Left ventricle myocardium inferior (tissue), 1 donor: ENCODE data around the gene CCNK. TPM values are rescaled to one million over a fixed set of nuclear protein-coding genes. Genes with fewer than 3 reads are reported as not detected.

Source experiments
- DNase-seq: peaks from one replicate; pipeline ENCODE4 v3.0.0-alpha.2; 2020
- H3K27ac ChIP-seq: fragments of 200-600 bp; replicated peaks from 2 replicates; pipeline ENCODE4 v1.8.0; 2021
- H3K27me3 ChIP-seq: fragments of 200-600 bp; 2 replicates; pipeline ENCODE4 v1.8.0; 2021; ENCODE audit warnings: low read depth
- H3K36me3 ChIP-seq: fragments of 200-600 bp; 2 replicates; pipeline ENCODE4 v1.8.0; 2021
- H3K4me1 ChIP-seq: fragments of 200-600 bp; 2 replicates; pipeline ENCODE4 v1.8.0; 2021
- H3K4me3 ChIP-seq: fragments of 200-600 bp; 2 replicates; pipeline ENCODE4 v1.8.0; 2021; ENCODE audit warnings: mild to moderate bottlenecking, moderate library complexity
- H3K9me3 ChIP-seq: fragments of 200-600 bp; replicated peaks from 2 replicates; pipeline ENCODE4 v1.8.0; 2021
- CTCF ChIP-seq: fragments of 200-600 bp; IDR thresholded peaks from 2 replicates; pipeline ENCODE4 v1.8.0; 2021; ENCODE audit warnings: antibody characterized with exemption, mild to moderate bottlenecking, borderline replicate concordance
- intact Hi-C: fragments of 100-400 bp; cut with micrococcal nuclease; formaldehyde crosslinking; loops from one replicate; pipeline ENCODE4 v1.11.0; 2022
- total RNA-seq: library from RNA; stranded (reverse); fragmentation: NEBNext Ultra II Directional; extraction: Animal tissue kit (Norgen Biotek cat#: 25700); gene quantifications from one replicate; pipeline ENCODE4 v1.2.1, GENCODE V29; 2021
- donor health status: DM: no; HTN: yes; CAD: no; lungs with severe emphysema.

The CCNK gene
- total RNA-seq, 1 donor from 2014 or later: 32.2 TPM

GRCh38 chr14:99511421-99512109 is 30.4 kb downstream of the CCNK start:
- intact Hi-C loops: no loop called here
- peak; percentile 51 for DNase-seq
- H3K36me3 ChIP-seq: peaks cover 77% of the 10 kb centered on the region
- no peaks in the 10 kb centered on the region for H3K27me3 ChIP-seq
- no peak for TF ChIP-seq CTCF
- H3K4me3 ChIP-seq: no peak overlapping the region
- peak overlapping the region; percentile 61 for H3K27ac ChIP-seq
- H3K9me3 ChIP-seq: no peaks in the 10 kb centered on the region
- H3K4me1 ChIP-seq: peaks cover 19% of the 10 kb centered on the region

- H3K27me3 ChIP-seq: no peaks in the 10 kb centered on the region
- no peak for TF ChIP-seq CTCF
- intact Hi-C loops: no loop called here
- H3K4me3 ChIP-seq: no peak overlapping the region
- peak overlapping the region; percentile 61 for H3K27ac ChIP-seq
- DNase-seq: no peak
- peaks cover 72% of the 10 kb centered on the region for H3K36me3 ChIP-seq
- H3K4me1 ChIP-seq: peaks cover 19% of the 10 kb centered on the region
- H3K9me3 ChIP-seq: no peaks in the 10 kb centered on the region
Observed at GRCh38 chr14:99512110-99512449, 30.9 kb downstream of the CCNK start.

DNA sequence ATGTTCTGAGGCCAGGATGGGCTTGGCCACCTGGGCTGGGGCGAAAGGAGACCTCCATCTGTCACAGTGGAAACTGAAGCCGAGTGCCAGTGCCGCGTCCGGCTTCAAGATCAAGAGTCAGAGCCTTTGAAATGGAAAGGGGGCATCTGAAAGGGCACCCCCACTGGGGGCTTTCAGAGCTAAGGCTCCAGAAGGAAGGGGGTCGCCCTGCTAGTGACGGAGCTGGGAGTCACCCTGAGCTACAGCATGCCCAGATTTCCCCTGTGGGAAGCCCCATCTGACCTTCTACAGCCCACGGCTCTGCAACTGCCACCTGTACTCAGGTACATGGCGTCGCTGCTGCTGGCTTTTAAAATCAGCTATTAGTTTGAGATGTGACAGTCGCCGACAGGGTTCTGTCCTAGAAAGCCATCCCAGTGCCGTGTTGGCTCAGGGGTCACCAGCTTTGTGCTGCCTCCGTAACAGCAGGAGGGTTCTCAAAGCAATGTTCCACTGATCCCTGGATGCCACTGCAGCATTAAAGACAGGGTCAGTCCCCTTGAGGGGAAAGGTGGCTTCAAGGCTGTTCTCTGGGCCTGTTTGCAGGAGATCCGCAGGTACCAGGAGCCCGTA is 31.5 kb downstream of the CCNK start:
- peak overlapping the region; percentile 61 for H3K27ac ChIP-seq
- no peaks in the 10 kb centered on the region for H3K27me3 ChIP-seq
- peaks cover 19% of the 10 kb centered on the region for H3K4me1 ChIP-seq
- DNase-seq: no peak
- no peak overlapping the region for H3K4me3 ChIP-seq
- no peaks in the 10 kb centered on the region for H3K9me3 ChIP-seq
- peaks cover 66% of the 10 kb centered on the region for H3K36me3 ChIP-seq
- TF ChIP-seq CTCF: no peak
- intact Hi-C loops: no loop called here

DNA sequence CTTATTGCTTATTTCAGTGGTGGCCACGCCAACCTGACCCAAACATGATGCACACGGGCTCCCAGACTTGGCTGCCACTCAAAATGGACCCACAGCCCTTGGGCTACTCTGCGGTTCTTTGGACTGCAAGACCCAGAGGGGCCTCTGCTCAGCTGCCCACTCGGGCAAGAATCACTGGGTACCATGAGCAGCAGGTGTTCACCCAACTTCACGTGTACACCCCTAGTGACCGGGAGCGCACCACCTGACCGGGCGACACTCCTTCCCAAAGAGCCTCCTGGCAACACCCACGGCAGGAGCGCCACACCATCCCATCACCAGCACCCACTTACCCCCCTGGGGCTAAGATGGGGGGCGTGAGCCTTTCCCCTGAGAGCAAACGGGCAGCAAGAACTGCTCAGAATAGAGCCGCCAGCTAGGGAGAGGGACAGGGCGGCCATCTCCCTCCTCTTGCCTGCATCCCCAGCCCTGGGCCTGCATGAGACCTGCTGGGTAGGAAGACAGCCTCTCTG is 32.0 kb downstream of the CCNK start:
- no peak overlapping the region for H3K4me3 ChIP-seq
- no peak overlapping the region for H3K27ac ChIP-seq
- no peaks in the 10 kb centered on the region for H3K9me3 ChIP-seq
- DNase-seq: no peak
- intact Hi-C loops: no loop called here
- TF ChIP-seq CTCF: no peak
- H3K36me3 ChIP-seq: peaks cover 60% of the 10 kb centered on the region
- peaks cover 21% of the 10 kb centered on the region for H3K4me1 ChIP-seq
- no peaks in the 10 kb centered on the region for H3K27me3 ChIP-seq

- Histone ChIP-seq H3K36me3 (peaks cover 52% of the 10 kb centered on the region), H3K27ac (no peak overlapping the region), H3K4me1 (peaks cover 23% of the 10 kb centered on the region), H3K9me3 (no peaks in the 10 kb centered on the region), H3K27me3 (no peaks in the 10 kb centered on the region), H3K4me3 (no peak overlapping the region)
- intact Hi-C loops: no loop called here
- DNase-seq: no peak
- TF ChIP-seq CTCF: no peak
Observed at GRCh38 chr14:99513946-99514551, 32.8 kb downstream of the CCNK start.
